ENCODE measurements around the gene KIR2DL4. TPM values are rescaled to one million over a fixed set of nuclear protein-coding genes. Genes with fewer than 3 reads are reported as not detected.
"Not testable (repeated sequence)": the region's sequence is repeated elsewhere in the genome, so short reads cannot be mapped to it uniquely, and the experiment has no call there.

Gene KIR2DL4
- total RNA-seq, 1 experiment from 2014 or later, result not detected

GRCh38 chr19:54804101-54804500 lies 691 bp downstream of the KIR2DL4 start:
- DNase-seq (ENCODE audit: low read depth), result no peak

- DNase-seq (ENCODE audit: low read depth), result no peak
These were observed 1.2 kb downstream of the KIR2DL4 start for GRCh38 chr19:54804571-54804970.

DNA sequence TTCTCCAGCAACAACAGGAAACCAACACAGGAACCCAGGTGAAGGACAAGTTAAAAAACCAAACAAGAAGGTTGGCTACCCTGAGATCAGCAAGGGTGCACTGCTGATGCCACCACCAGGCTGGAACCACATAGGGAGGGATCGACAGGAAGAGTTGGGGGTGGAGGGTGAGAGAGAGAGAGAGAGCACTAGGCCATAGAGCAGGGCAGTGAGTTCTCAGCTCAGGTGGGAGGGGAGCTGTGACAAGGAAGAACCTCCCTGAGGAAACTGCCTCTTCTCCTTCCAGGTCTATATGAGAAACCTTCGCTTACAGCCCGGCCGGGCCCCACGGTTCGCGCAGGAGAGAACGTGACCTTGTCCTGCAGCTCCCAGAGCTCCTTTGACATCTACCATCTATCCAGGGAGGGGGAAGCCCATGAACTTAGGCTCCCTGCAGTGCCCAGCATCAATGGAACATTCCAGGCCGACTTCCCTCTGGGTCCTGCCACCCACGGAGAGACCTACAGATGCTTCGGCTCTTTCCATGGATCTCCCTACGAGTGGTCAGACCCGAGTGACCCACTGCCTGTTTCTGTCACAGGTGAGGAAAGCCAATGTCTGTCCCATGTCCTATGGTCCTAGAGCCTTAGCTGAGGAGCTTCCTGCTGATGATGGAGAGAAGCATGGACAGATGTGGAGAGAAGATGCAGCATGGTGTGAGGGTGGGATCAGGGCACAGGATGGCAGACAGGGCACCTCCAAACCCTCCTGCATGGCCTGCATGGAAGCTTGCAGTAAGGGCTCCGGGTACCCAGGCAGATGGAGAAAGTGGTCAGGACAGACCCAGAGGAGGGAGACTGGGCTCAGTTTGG lies 2.5 kb downstream of the KIR2DL4 start:
- no peak for DNase-seq (ENCODE audit: low read depth)

- no peak for DNase-seq (ENCODE audit: low read depth)
These were observed 3.1 kb downstream of the KIR2DL4 start for GRCh38 chr19:54806516-54806838.

GRCh38 chr19:54814571-54814970 lies 11.2 kb downstream of the KIR2DL4 start:
- not testable (repeated sequence) for DNase-seq (ENCODE audit: low read depth)

GRCh38 chr19:54816251-54816650 lies 12.8 kb downstream of the KIR2DL4 start, which contains the start of gene KIR3DL1:
TSS of gene KIR3DL1 (plus strand) at chr19:54816468.
- not testable (repeated sequence) for DNase-seq (ENCODE audit: low read depth)

DNA sequence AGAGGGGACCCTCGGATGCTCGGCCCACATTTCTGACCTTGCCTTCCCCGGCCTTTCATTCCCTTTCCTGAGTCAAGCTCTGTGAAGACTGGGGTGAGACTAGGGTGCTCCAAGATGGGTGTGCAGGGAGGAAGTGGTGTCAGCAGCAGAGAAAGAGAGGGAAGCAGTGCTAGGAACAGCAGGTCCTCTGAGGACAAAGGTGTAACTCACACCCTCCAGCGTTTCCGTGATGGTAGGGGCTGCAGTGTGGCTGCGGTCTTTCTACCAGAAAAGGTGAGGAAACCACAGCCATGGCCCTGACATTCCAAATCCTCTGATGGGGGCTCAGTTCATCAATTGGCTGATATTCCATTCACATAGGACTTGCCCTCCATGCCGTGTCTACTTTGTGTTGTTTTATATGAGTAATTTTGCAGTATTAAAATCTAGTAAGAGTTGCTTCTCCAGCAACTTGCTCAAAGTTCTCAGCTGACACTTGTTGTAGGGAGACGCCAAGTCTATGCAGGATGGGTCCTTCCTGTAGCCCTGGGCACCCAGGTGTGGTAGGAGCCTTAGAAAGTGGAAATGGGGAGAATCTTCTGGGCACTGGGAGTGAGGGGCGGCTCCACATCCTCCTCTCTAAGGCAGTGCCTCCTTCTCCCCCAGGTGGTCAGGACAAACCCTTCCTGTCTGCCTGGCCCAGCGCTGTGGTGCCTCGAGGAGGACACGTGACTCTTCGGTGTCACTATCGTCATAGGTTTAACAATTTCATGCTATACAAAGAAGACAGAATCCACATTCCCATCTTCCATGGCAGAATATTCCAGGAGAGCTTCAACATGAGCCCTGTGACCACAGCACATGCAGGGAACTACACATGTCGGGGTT lies 14.5 kb downstream of the KIR2DL4 start:
- no peak for DNase-seq (ENCODE audit: low read depth)

GRCh38 chr19:54824416-54824815 lies 21.0 kb downstream of the KIR2DL4 start:
- DNase-seq (ENCODE audit: low read depth), result not testable (repeated sequence)

GRCh38 chr19:54825326-54825725 lies 21.9 kb downstream of the KIR2DL4 start:
- DNase-seq (ENCODE audit: low read depth), result not testable (repeated sequence)

GRCh38 chr19:54828064-54828463 lies 24.7 kb downstream of the KIR2DL4 start:
- DNase-seq (ENCODE audit: low read depth), result not testable (repeated sequence)

GRCh38 chr19:54832496-54832895 lies 29.1 kb downstream of the KIR2DL4 start, which contains the start of gene KIR2DS4:
TSS of gene KIR2DS4 (plus strand) at chr19:54832676.
- DNase-seq (ENCODE audit: low read depth), result not testable (repeated sequence)

GRCh38 chr19:54835126-54835525 lies 31.7 kb downstream of the KIR2DL4 start:
- not testable (repeated sequence) for DNase-seq (ENCODE audit: low read depth)

DNA sequence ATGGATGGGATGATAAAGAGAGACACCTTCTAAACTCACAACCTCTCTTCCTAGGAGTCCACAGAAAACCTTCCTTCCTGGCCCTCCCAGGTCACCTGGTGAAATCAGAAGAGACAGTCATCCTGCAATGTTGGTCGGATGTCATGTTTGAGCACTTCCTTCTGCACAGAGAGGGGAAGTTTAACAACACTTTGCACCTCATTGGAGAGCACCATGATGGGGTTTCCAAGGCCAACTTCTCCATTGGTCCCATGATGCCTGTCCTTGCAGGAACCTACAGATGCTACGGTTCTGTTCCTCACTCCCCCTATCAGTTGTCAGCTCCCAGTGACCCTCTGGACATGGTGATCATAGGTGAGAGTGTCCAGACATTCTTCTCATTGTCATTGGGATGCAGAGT lies 34.1 kb downstream of the KIR2DL4 start:
- not testable (repeated sequence) for DNase-seq (ENCODE audit: low read depth)

DNA sequence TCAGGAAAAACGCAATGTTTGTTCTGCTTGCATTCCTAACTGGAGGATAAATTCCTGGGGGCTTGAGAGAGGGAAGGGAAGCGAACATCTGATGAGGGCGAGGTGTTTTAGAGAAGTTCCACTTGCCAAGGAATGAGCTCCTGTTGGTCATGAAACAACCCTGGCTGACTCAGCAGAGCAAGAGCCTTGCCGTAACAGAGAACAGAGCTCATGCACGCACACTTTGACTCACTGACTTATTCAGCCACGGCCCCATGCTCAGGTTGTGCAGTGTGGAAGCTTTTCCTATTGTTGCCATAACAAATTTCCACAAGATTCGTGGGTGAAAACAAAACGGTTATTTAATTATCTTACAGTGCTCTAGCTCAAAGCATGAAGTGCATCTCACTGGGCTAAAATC lies 39.8 kb downstream of the KIR2DL4 start:
- not testable (repeated sequence) for DNase-seq (ENCODE audit: low read depth)

GRCh38 chr19:54850061-54850640 lies 46.7 kb downstream of the KIR2DL4 start, which contains the start of gene KIR3DL2:
TSS of gene KIR3DL2 (plus strand) at chr19:54850443. CDS start at chr19:54850476, 33 bp downstream.
- not testable (repeated sequence) for DNase-seq (ENCODE audit: low read depth)

DNA sequence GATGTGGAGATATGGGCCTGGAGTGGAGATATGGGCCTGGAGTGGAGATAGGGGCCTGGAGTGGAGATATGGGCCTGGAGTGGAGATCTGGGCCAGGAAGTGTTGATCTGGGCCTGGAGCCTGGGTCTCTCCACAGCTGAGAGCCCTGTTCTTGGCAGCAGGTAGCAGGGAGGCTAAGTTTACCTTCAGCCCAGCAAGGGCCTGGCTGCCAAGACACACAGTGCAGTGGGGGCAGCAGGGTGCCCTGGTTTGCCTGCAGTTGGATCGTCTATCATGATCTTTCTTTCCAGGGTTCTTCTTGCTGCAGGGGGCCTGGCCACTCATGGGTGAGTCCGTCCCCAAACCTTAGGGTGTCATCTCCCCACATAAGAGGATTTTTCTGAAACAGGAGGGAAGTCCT lies 47.5 kb downstream of the KIR2DL4 start:
- no peak for DNase-seq (ENCODE audit: low read depth)

GRCh38 chr19:54851353-54851752 lies 47.9 kb downstream of the KIR2DL4 start:
- DNase-seq (ENCODE audit: low read depth), result no peak

DNA sequence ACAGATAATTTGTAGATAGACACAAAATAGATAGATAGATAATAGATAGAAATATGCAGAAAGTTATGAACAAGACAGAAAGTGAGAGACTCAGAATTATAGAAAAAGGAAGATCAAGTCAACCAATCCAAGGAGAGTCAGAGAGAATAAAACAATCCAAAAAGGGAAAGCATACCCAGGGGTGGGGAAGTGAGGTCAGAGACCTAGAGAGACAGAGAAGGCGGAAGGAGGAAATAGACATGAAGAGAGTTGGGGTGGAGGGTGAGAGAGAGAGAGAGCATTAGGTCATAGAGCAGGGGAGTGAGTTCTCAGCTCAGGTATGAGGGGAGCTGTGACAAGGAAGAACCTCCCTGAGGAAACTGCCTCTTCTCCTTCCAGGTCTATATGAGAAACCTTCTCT lies 51.8 kb downstream of the KIR2DL4 start:
- not testable (repeated sequence) for DNase-seq (ENCODE audit: low read depth)

GRCh38 chr19:54858476-54858875 lies 55.1 kb downstream of the KIR2DL4 start:
- DNase-seq (ENCODE audit: low read depth), result not testable (repeated sequence)

GRCh38 chr19:54859421-54859820 lies 56.0 kb downstream of the KIR2DL4 start:
- DNase-seq (ENCODE audit: low read depth), result peak; percentile 48

DNA sequence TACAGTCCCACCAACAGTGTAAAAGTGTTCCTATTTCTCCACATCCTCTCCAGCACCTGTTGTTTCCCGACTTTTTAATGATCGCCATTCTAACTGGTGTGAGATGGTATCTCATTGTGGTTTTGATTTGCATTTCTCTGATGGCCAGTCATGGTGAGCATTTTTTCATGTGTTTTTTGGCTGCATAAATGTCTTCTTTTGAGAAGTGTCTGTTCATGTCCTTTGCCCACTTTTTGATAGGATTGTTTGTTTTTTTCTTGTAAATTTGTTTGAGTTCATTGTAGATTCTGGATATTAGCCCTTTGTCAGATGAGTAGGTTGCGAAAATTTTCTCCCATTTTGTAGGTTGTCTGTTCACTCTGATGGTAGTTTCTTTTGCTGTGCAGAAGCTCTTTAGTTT lies 60.0 kb downstream of the KIR2DL4 start:
- not testable (repeated sequence) for DNase-seq (ENCODE audit: low read depth)

All from HT1080 (cell line).